HL-60 (cell line): ENCODE results near the gene BCL11B.

Experiments used
- DNase-seq, 2 experiments: peaks; one replicate each; pipeline ENCODE4 v3.0.0-alpha.2; 2010 to 2020; ENCODE audit warnings: low read depth in 1 of 2, low spot score in 1 of 2
- H3K27ac ChIP-seq: fragments of 250-450 bp; sonication (Bioruptor Pico); replicated peaks from 2 replicates; pipeline ENCODE4 v1.5.1; 2020; ENCODE audit warnings: mild to moderate bottlenecking, moderate library complexity
- H3K27me3 ChIP-seq: fragments of 250-450 bp; sonication (Bioruptor Pico); 2 replicates; pipeline ENCODE4 v1.5.1; 2021; ENCODE audit warnings: mild to moderate bottlenecking, moderate library complexity; ENCODE audit not compliant: insufficient read depth, poor library complexity, severe bottlenecking
- H3K4me3 ChIP-seq: replicated peaks from 2 replicates; pipeline ENCODE4 v1.5.1; 2011; ENCODE audit warnings: mild to moderate bottlenecking, control low read depth, low read length; ENCODE audit not compliant: insufficient read depth
- CTCF ChIP-seq: IDR thresholded peaks from one replicate; pipeline ENCODE4 v1.5.1; 2011; ENCODE audit warnings: low read length, control low read depth, inconsistent platforms; ENCODE audit not compliant: insufficient read depth
- GABPA ChIP-seq: IDR thresholded peaks from 2 replicates; pipeline ENCODE4 v1.6.1; 2012; ENCODE audit warnings: low read depth
- POLR2AphosphoS5 ChIP-seq: IDR thresholded peaks from 2 replicates; pipeline ENCODE4 v1.6.1; 2012; ENCODE audit warnings: low read depth
- SPI1 ChIP-seq: IDR thresholded peaks from 2 replicates; pipeline ENCODE4 v1.6.1; 2012; ENCODE audit warnings: low read depth, mild to moderate bottlenecking, borderline replicate concordance
- TF ChIP-seq, protein P1 (sequence below): IDR thresholded peaks from 2 replicates; pipeline ENCODE4 v1.6.1; 2012; ENCODE audit warnings: low read depth; ENCODE audit not compliant: insufficient replicate concordance

The BCL11B gene

DNA sequence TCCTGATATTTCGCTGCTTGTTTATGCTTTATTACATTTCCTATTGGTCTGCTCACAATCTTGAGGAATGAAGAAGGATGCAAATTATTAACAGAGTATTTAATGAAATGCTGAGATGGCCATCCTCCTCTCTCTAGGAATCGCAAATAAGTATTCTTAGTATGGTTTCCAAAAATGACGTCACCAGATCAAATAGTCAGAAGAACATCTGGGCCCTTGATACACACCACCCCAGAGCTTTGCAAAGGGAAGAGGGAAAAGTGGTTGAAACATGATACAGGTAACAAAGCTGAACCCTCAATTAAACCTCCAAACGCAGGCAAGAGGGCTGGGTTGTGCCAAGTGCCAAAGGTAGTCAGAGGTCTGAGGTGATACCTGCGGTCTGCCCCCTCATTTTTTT is 107.3 kb downstream of the BCL11B start:
- TF ChIP-seq GABPA (no peak), POLR2AphosphoS5 (no peak), CTCF (no peak), SPI1 (no peak)
- TF ChIP-seq, protein P1, sequence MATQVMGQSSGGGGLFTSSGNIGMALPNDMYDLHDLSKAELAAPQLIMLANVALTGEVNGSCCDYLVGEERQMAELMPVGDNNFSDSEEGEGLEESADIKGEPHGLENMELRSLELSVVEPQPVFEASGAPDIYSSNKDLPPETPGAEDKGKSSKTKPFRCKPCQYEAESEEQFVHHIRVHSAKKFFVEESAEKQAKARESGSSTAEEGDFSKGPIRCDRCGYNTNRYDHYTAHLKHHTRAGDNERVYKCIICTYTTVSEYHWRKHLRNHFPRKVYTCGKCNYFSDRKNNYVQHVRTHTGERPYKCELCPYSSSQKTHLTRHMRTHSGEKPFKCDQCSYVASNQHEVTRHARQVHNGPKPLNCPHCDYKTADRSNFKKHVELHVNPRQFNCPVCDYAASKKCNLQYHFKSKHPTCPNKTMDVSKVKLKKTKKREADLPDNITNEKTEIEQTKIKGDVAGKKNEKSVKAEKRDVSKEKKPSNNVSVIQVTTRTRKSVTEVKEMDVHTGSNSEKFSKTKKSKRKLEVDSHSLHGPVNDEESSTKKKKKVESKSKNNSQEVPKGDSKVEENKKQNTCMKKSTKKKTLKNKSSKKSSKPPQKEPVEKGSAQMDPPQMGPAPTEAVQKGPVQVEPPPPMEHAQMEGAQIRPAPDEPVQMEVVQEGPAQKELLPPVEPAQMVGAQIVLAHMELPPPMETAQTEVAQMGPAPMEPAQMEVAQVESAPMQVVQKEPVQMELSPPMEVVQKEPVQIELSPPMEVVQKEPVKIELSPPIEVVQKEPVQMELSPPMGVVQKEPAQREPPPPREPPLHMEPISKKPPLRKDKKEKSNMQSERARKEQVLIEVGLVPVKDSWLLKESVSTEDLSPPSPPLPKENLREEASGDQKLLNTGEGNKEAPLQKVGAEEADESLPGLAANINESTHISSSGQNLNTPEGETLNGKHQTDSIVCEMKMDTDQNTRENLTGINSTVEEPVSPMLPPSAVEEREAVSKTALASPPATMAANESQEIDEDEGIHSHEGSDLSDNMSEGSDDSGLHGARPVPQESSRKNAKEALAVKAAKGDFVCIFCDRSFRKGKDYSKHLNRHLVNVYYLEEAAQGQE = no peak
- H3K27me3 ChIP-seq = no peaks in the 10 kb centered on the region
- no peak overlapping the region for H3K4me3 ChIP-seq
- DNase-seq = no peak
- H3K27ac ChIP-seq = no peak overlapping the region

DNA sequence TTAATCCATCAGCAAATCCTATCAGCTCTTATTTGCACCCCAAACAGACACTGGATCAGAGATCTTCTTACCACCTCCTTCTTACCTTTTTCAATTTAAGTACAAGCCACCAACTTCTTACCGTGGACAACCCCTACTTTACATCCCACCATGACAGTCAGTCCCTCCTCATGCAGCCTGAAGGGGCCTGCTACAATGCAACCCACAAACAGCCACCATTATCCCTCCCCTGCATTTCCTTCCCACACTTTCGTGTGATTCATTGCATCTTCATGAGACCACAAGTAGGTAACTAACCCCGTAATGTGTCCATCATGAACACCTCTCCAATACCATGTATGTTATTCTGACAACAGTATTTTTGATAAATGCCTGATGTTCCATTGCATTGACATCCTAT is 108.6 kb downstream of the BCL11B start:
- Histone ChIP-seq H3K27ac (no peak overlapping the region), H3K27me3 (no peaks in the 10 kb centered on the region), H3K4me3 (no peak overlapping the region)
- no peak for DNase-seq
- TF ChIP-seq, protein P1 = no peak

DNA sequence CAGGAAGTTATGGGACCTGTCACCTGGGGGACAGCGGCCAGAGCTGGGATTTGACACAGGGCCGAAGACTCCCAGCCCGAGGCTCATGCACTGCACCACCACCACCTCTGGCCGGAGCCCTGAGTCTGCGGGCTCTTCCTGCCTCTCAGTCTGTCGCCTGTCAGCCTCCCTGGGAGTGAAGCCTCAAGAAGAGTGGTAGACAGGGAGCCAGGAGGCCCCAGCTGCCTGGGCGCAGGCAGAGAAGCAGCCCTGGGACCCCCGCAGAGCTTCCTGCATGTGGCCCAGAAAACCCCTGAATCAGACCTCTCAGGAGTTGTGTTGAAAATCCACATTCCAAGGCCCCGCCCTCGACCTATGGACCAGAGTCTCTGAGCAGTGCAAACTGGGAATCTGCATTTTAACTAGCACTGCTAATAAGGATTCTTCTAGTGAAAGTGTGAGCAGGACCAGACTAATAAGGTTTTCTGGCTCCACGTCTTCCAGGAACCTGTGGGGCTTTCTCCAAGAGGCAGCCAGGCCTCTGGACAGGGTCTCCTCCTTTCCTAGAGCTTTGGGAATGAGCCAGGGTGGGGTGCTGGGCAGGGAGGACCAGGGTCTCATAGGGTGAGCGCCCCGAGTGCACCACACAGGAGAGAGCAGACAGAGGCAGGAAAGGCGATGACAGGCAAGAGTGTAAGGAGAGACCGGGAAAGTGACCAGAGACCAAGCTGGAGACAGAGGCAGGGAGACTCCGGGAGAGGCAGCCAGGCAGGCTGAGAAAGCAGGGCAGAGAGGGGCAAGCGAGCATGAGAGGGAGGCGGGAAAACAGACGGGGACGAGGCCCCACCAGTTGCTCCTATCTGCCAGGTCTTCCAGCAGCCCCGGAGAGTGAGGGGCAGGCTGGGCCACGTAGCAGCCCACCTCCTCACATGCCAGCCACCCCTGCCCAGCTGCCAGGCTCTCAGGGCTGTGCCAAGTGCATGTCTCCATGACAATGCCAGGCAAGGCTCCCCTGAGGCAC is 112.4 kb downstream of the BCL11B start:
- H3K27me3 ChIP-seq = no peaks in the 10 kb centered on the region
- no peak overlapping the region for H3K27ac ChIP-seq
- no peak overlapping the region for H3K4me3 ChIP-seq
- TF ChIP-seq, protein P1 = no peak
- no peak for TF ChIP-seq GABPA
- DNase-seq = no peak

DNA sequence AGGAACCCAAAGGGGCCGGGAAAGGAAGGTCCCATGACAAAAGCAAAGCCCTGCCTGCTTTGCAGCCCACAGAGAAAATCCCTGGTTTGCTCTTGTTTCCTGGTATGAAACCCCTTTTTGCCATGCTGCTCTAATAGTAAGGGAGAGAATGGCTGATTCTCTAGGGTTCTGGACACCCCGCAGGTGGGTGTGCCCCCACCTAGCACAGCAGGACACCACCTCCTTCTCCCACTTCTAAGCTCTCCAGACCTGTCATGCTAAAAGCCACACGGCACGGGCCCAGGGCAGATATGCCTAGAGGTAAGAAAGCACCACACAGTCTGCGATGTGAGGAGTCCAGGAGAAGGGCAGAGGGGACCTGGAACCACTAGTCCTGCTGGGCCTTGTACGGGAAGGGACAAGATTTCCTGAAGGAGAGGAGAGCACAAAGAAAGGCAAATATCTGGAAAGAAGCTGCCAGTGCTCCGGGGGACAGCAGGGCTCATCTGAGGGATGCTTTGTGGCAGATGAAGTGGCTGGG is 113.3 kb downstream of the BCL11B start:
- DNase-seq = no peak
- Histone ChIP-seq H3K27ac (no peak overlapping the region), H3K27me3 (no peaks in the 10 kb centered on the region), H3K4me3 (no peak overlapping the region)
- TF ChIP-seq SPI1 (no peak), GABPA (no peak)
